ENCODE measurements around the gene GNAQ.

DNA sequence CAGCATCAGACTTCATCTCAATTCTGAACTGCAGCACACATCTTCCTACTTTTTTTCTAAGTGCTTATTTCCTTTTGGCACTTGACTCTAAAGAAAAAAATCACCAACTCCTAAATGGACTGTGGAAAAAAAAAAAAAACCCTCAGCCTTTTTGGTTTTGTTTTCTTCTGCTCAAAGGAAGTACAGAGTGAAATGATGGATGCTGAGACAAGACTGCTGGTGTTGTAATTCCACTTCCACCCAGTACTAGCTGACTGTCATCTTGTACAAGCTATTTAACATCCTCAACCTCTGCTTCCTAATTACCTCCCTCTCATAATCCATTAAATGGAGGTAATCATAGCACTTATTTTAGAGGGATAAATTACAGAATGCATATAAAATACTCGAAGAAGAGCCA is 212.0 kb downstream of the GNAQ start:
- TF ChIP-seq, protein P1, sequence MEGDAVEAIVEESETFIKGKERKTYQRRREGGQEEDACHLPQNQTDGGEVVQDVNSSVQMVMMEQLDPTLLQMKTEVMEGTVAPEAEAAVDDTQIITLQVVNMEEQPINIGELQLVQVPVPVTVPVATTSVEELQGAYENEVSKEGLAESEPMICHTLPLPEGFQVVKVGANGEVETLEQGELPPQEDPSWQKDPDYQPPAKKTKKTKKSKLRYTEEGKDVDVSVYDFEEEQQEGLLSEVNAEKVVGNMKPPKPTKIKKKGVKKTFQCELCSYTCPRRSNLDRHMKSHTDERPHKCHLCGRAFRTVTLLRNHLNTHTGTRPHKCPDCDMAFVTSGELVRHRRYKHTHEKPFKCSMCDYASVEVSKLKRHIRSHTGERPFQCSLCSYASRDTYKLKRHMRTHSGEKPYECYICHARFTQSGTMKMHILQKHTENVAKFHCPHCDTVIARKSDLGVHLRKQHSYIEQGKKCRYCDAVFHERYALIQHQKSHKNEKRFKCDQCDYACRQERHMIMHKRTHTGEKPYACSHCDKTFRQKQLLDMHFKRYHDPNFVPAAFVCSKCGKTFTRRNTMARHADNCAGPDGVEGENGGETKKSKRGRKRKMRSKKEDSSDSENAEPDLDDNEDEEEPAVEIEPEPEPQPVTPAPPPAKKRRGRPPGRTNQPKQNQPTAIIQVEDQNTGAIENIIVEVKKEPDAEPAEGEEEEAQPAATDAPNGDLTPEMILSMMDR (IDR thresholded peaks at IDR 0.05) = peak in 1 of 4 experiments; percentile 13
- TF ChIP-seq POLR2A (IDR thresholded peaks at IDR 0.05) = no peak
